Measurements from ENCODE around the gene DRD4.
"Not testable (repeated sequence)": the region's sequence is repeated elsewhere in the genome, so short reads cannot be mapped to it uniquely, and the experiment has no call there.

The DRD4 gene

DNA sequence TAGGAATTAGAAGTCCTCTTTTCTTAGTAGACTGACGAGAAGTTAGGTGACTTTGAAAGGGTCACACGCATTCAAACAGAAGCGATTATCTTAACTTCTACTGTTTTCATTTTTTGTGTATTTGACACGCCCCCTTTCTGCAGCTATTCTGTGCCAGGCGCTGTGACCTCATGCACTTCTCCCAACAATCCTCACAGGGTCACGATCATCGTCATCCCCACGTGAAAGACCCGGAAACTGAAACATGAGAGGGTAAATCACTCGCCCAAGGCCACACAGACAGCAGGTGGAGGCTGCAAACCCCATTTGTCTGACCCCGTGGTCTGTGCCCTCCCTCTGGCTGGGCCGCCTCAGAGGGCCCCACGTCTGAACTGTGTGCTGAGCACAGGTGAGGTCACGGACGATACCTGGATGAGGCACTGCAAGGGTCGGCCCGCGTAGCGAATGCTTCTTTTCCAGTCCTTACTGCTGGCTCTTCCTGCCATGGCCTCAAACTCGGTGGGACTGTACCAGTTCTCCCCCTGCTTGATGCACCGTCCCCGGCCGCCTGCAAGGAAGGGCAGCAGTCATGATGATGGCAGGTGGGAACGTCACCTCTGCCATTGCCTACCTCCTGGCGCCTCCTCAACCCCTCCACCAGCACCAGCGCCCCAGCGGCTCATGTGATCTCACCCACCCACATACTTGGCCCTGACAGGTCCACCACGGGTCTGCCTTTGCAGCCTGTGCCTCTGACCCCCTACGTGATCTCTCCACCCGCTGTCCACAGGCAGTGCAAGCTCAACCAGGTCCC lies 49.6 kb downstream of the DRD4 start:
- no peak for DNase-seq

DNA sequence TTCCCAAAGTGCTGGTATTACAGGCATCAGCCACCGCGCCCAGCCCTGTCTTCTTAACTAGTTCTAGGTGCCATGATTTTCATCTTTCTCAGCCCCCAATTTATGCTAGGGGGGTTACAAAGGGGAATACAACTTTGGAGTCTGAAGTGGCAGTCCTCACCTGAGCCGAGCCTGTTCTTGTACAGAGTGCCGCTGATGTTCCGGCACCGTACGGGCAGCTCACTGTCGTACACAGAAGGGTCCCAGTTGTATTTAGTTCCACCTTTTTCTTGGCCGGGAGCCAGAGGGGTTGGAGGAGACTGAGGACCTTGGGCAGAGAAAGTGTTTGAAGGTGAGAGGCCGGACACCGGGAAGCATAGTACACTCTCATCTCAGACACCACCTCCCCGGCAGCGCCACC lies 50.7 kb downstream of the DRD4 start:
- no peak for DNase-seq

DNA sequence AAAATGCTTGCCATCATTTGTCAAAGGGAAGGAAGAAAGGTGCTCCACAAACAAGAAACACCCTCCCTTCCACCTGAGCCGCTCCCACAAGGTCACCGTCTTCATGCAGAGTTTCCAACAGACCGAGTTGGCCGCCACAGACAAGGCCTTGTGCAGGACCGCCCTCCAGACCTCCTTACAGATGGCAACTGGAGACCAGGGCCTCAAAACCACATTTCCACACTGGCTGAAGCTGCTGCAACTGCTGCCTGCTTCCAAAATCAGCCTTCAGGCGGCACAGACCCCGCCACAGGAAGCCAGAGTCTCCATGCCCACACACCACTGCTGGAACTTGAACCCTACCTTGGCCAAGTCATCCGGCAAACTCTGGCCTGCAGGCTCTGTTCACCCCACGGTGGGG lies 51.6 kb downstream of the DRD4 start:
- DNase-seq = no peak

DNA sequence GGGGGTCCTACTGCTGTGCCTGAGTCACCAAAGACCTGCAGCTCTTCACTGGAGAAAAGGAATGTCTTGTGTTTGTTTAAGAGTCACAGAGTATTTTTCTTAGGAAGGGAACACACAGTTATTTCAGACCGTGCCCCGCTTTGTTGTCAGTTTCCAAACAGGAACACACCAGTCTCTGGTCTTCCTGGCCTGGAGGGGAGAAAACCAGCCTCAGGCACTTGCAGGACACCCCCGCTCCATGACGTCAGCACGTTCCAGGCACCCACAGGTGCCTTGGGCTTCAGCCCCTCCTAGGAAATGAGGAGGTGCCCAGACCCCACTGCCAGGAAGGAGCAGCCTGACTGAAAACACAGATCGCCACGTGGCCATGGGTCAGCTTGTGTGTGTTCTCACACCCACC lies 52.6 kb downstream of the DRD4 start:
- DNase-seq = no peak

DNA sequence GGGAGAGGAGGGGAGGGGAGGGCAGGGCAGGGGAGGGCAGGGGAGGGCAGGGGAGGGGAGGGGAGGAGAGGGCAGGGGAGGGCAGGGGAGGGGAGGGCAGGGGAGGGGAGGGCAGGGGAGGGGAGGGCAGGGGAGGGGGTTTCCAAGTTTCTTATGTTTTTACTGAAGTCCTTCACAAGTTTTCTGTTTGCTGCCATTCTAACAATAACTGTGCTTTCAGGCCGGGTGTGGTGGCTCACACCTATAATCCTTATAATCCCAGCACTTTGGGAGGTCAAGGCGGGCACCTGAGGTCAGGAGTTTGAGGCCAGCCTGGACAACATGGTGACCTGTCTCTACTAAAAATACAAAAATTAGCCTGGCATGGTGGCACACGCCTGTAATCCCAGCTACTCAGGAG lies 53.2 kb downstream of the DRD4 start:
- DNase-seq = not testable (repeated sequence)
